GM19035 (cell line): ENCODE results near the gene PGM2L1.
"Not testable (repeated sequence)": the region's sequence is repeated elsewhere in the genome, so short reads cannot be mapped to it uniquely, and the experiment has no call there.

ENCODE experiments used
- ATAC-seq: cut with Tn5 transposase; IDR thresholded peaks from one replicate; pipeline ENCODE4 v1.9.1; 2021; ENCODE audit not compliant: unreplicated experiment

Gene PGM2L1

GRCh38 chr11:74398244-74399159, at the start of gene PGM2L1:
Gene PGM2L1, minus strand, starts transcription at chr11:74398433. Its CDS starts 272 bp downstream, at chr11:74398161.
- peak; percentile 94 for ATAC-seq

DNA sequence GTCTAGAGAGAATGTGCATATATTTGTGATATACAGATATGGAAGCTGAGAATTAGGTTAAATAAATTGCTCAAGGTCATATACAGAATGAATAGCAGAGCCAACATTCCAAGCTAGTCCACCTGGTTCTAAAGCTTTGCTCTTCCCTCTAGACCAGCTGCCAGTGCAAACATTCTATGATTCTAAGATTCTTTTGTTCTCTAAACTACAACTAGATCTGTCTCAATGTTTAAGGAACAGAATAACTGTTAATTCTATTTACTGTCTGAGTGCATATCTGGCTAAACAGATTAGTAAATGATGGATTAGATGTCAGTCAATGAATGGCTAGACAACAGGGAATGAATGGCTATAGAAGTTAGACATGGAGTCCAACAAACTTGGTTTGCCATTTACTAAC, 49.5 kb upstream of the PGM2L1 start:
- ATAC-seq, result no peak

GRCh38 chr11:74446532-74446938, 48.3 kb upstream of the PGM2L1 start:
- ATAC-seq, result no peak

GRCh38 chr11:74444173-74444826, 46.1 kb upstream of the PGM2L1 start:
- no peak for ATAC-seq

DNA sequence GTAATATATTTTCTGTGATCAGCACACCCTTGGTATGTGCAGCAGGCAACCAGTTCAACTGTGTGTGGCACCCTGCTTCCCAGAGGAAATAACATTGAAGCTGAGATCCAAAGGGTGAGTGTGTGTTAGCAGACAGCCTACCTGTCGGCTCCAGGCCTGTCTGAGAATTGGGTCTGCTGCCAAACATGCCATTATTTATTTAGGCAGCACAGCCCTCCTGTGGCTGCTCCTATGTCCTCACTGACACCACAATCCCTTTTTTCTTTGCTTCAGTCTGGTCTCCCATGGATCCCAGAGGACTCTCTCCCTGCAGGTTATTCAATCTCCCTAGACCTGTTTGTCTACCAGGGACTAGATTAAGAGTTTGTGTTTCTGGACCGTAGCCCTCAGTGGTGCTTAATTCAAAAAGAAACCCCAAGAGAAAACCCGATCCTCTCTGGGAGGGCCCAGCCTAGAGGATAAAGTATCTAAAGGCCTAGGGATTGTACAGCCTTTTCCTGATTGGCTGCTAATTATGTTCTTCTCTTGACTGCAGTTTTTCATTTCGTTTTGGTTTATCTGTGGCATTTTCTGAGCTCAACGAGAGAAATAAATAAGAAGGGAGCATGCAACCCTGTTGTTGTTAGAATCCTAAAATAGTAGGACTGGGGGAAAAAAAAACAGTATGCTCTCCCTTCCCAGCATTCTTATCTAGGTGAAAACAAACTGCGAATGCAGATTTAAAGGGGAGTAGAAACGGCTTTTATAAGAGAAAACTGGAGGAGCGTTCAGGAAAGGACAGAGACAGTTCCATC, 45.0 kb upstream of the PGM2L1 start:
- ATAC-seq, result no peak

- no peak for ATAC-seq
Measured at GRCh38 chr11:74442636-74443035, 44.4 kb upstream of the PGM2L1 start.

- ATAC-seq, result no peak
Measured at GRCh38 chr11:74438681-74439080, 40.4 kb upstream of the PGM2L1 start.

DNA sequence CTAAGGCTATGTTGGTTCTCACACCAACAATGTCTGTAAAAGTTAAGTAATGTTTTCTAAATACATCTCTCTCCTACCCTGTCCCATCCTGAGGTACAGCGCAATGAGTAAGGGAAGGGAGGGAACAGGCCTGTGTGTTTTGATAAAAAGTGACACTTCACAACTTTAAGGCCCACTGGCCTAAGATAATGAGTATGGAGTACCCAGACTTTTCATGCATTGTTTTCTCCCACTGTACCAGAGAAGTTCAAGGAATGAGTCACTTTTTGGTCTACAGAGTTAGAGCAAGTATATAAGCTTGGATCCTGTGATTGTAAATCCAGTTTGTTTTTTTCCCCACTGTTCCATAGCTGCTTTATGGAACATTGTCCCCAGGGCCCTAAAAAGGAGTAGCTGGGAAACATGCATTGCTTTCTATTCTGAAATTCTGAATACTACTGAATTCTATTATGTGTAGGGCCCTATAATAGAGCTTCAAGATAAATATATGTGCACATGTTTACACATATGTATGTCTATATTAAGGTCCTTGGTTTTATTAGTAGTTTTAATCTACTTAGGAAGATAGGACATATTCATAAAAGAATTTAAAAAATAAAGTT, 39.3 kb upstream of the PGM2L1 start:
- no peak for ATAC-seq

DNA sequence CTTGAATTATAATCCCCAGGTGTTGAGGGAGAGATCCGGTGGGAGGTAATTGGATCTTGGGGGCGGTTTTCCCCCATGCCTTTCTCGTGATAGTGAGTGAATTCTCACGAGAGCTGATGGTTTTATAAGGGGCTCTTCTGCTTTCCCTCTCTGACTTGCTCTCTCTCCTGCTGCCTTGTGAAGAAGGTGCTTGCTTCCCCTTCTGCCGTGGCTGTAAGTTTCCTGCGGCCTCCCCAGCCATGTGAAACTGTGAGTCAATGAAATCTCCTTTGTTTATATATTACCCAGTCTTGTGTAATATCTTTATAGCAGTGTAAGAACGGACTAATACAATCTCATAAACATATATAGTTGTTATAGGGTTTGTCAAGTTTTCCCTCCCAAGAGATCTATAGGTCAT, 36.3 kb upstream of the PGM2L1 start:
- no peak for ATAC-seq

DNA sequence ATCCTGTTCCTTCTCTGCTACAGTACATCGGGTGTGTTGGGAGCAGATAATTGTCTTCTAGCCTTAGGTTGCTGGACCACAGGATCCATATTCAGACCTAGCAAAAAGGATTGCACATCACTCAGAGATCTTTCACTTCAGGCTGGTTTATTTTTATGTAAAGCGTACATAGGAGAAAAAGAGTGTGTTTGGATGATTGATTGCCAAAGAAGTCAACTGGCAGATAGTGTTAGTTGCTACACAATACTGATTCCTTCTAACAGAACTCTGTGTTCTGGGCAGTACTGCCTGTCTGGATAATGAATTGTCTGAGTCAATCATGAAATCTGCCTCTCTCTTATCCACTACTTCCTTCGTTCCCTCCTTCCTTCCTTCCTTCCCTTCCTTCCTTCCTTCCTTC, 31.0 kb upstream of the PGM2L1 start:
- no peak for ATAC-seq

DNA sequence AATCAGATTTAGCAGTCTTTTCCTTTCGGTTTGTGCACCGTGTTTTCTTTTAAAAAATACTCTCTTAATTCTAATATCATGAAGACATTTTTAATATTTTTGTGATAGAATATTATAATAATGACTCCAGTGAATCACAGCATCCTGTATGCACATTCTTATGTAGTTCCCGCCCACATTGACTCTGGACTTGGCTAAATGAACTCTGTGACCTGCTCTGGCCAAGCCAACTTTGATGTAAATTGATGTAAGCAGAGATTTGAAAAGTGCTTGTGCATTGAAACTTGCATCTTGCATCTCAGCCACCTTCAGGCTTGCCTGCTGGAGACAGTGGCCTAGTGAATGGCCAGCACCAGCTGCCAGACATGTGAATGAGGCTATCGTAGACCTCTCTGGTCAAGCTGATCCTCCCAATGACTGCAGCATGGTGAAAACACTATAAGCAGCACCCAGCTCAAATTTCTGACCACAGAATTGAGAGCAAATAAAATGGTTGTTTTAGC, 29.2 kb upstream of the PGM2L1 start:
- no peak for ATAC-seq

GRCh38 chr11:74425100-74425499, 26.9 kb upstream of the PGM2L1 start:
- no peak for ATAC-seq

GRCh38 chr11:74418509-74418895, 20.3 kb upstream of the PGM2L1 start:
- no peak for ATAC-seq

- no peak for ATAC-seq
Measured at GRCh38 chr11:74417860-74418508, 19.8 kb upstream of the PGM2L1 start.

GRCh38 chr11:74417379-74417804, 19.2 kb upstream of the PGM2L1 start:
- no peak for ATAC-seq

- not testable (repeated sequence) for ATAC-seq
Measured at GRCh38 chr11:74416974-74417373, 18.7 kb upstream of the PGM2L1 start.

DNA sequence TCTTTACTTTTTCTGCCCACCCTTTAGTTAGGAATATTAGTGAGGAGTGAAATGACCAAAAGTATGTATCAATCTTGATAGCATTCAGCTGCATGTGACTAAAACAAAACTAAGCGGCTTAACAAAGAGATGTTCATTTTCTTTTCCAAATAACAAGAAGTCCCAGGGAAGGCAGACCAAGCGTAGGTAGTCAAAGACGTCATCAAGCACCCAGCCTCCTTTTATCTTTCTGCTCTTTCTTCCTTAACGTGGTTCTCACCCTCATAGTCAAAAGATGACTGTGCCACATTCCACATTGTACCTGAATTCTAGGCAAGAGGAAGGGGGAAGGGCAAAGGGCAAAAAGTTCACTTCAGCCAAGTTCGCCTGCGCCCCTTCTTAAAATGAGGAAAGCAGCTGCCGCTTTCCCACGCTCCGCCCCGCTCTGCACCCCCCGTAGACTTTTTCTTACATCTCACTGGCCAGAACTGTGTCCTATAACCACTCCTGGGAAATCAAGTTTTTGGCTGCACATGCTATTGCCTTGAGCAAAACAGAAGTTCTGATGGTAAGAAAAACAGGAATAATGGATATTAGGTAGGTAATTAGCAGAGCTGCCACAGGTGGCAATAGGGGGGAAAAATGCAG, 14.6 kb upstream of the PGM2L1 start:
- no peak for ATAC-seq

- no peak for ATAC-seq
Measured at GRCh38 chr11:74412321-74412720, 14.1 kb upstream of the PGM2L1 start.

DNA sequence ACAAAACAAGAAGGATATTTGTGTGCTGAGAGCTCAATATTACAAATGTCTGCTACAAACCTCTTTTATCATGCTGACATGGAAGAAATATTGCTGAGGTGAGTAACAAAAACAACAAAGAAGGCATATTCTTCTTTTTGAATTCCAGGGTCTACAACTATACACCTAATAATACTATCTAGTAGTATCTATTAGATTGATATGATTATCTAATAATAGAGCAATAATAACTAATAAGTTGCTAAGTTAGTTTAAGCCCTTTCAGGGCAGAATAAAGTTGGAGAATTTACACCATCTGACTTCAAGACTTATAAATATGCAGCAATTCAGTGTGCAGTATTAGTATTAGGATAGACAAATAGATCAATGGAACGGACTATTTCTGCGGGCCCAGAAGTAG, 11.4 kb upstream of the PGM2L1 start:
- no peak for ATAC-seq
